Hypothalamus (tissue), 51 donors: ENCODE data around the gene LRRC34.

Source experiments
- DNase-seq, 51 donors: peaks; one replicate each; lab custom pipeline; 2025; lab: John Stamatoyannopoulos, UW

LRRC34 gene

GRCh38 chr3:169812332-169813235 lies at the start of gene LRRC34, which contains the start of gene LRRIQ4:
TSS of gene LRRC34 (minus strand) at chr3:169812904. CDS start at chr3:169812548, 356 bp downstream.
TSS of gene LRRIQ4 (plus strand) at chr3:169812870. CDS start at chr3:169821922, 9,052 bp downstream.
- peak; percentile 2 to 75 (median 52) for DNase-seq

GRCh38 chr3:169861871-169862270 lies 49.2 kb upstream of the LRRC34 start:
- DNase-seq = no peak

- DNase-seq = no peak
Measured at GRCh38 chr3:169857811-169858210, 45.1 kb upstream of the LRRC34 start.

GRCh38 chr3:169855514-169855913 lies 42.8 kb upstream of the LRRC34 start:
- DNase-seq = no peak

GRCh38 chr3:169850618-169851017 lies 37.9 kb upstream of the LRRC34 start:
- DNase-seq = no peak

- DNase-seq = no peak
Measured at GRCh38 chr3:169848741-169849140, 36.0 kb upstream of the LRRC34 start.

GRCh38 chr3:169847896-169848295 lies 35.2 kb upstream of the LRRC34 start:
- DNase-seq = no peak

GRCh38 chr3:169846458-169847193 lies 33.9 kb upstream of the LRRC34 start:
- DNase-seq = no peak

- DNase-seq = no peak
Measured at GRCh38 chr3:169842960-169843359, 30.3 kb upstream of the LRRC34 start.

- no peak for DNase-seq
Measured at GRCh38 chr3:169841171-169841570, 28.5 kb upstream of the LRRC34 start.

- DNase-seq = no peak
Measured at GRCh38 chr3:169838511-169839030, 25.9 kb upstream of the LRRC34 start.

- DNase-seq = no peak
Measured at GRCh38 chr3:169836942-169837275, 24.2 kb upstream of the LRRC34 start.

- no peak for DNase-seq
Measured at GRCh38 chr3:169836078-169836941, 23.6 kb upstream of the LRRC34 start.

- no peak for DNase-seq
Measured at GRCh38 chr3:169835533-169835932, 22.8 kb upstream of the LRRC34 start.

- DNase-seq = no peak
Measured at GRCh38 chr3:169827712-169828111, 15.0 kb upstream of the LRRC34 start.

- no peak for DNase-seq
Measured at GRCh38 chr3:169825316-169825715, 12.6 kb upstream of the LRRC34 start.

GRCh38 chr3:169822983-169823382 lies 10.3 kb upstream of the LRRC34 start:
- no peak for DNase-seq

- DNase-seq = no peak
Measured at GRCh38 chr3:169822540-169822939, 9.8 kb upstream of the LRRC34 start.

- no peak for DNase-seq
Measured at GRCh38 chr3:169822091-169822490, 9.4 kb upstream of the LRRC34 start.

- DNase-seq = no peak
Measured at GRCh38 chr3:169818316-169818715, 5.6 kb upstream of the LRRC34 start.
